Measurements from ENCODE around the gene NR1H4. TPM values are rescaled to one million over a fixed set of nuclear protein-coding genes. Genes with fewer than 3 reads are reported as not detected.

NR1H4 gene
- total and polyA plus RNA-seq, 2 of the 13 experiments (the other 11 are each of a cell fraction or from before 2014, with no cell fraction given): 27.3 to 114 TPM

GRCh38 chr12:100555722-100556121 is 82.1 kb downstream of the NR1H4 start (continued):
- TF ChIP-seq, protein P1, sequence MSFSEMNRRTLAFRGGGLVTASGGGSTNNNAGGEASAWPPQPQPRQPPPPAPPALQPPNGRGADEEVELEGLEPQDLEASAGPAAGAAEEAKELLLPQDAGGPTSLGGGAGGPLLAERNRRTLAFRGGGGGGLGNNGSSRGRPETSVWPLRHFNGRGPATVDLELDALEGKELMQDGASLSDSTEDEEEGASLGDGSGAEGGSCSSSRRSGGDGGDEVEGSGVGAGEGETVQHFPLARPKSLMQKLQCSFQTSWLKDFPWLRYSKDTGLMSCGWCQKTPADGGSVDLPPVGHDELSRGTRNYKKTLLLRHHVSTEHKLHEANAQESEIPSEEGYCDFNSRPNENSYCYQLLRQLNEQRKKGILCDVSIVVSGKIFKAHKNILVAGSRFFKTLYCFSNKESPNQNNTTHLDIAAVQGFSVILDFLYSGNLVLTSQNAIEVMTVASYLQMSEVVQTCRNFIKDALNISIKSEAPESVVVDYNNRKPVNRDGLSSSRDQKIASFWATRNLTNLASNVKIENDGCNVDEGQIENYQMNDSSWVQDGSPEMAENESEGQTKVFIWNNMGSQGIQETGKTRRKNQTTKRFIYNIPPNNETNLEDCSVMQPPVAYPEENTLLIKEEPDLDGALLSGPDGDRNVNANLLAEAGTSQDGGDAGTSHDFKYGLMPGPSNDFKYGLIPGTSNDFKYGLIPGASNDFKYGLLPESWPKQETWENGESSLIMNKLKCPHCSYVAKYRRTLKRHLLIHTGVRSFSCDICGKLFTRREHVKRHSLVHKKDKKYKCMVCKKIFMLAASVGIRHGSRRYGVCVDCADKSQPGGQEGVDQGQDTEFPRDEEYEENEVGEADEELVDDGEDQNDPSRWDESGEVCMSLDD (CRISPR knock-in tag; IDR thresholded peaks at IDR 0.05; ENCODE audit: borderline replicate concordance): no peak
- TF ChIP-seq SIN3A (IDR thresholded peaks at IDR 0.05; ENCODE audit: borderline replicate concordance, low read depth, low read length) (no peak), ZC3H13 (CRISPR knock-in tag; IDR thresholded peaks at IDR 0.05) (no peak), ZNF660 (CRISPR knock-in tag; IDR thresholded peaks at IDR 0.05; ENCODE audit: borderline replicate concordance, low read depth) (no peak), ZNF282 (IDR thresholded peaks at IDR 0.05; ENCODE audit: partially characterized antibody) (no peak), MAZ (IDR thresholded peaks at IDR 0.05; ENCODE audit: borderline replicate concordance, low read depth, low read length) (no peak), MAZ (CRISPR knock-in tag; IDR thresholded peaks at IDR 0.05; ENCODE audit: low read depth) (no peak), HHEX (CRISPR knock-in tag; IDR thresholded peaks at IDR 0.05) (no peak), THAP11 (CRISPR knock-in tag; IDR thresholded peaks at IDR 0.05) (0 out of 2 replicates have a peak, but pooled peaks have one; percentile 22), ZMYM4 (CRISPR knock-in tag; IDR thresholded peaks at IDR 0.05) (peak; percentile 24; the same call in 1 of the 2 replicates), GTF3A (CRISPR knock-in tag; conservative IDR thresholded peaks at IDR 0.05) (no peak), ZNF761 (CRISPR knock-in tag; conservative IDR thresholded peaks at IDR 0.05) (no peak), PLRG1 (conservative IDR thresholded peaks at IDR 0.05) (no peak), EP300 (IDR thresholded peaks at IDR 0.05; ENCODE audit: low read depth in 2 of 2, low read length in 2 of 2) (peak in 1 of 2 experiments; percentile 67; a peak in 2 of 4 replicates), EP300 (CRISPR knock-in tag; IDR thresholded peaks at IDR 0.05; ENCODE audit: borderline replicate concordance) (no peak), KLF6 (CRISPR knock-in tag; IDR thresholded peaks at IDR 0.05) (no peak), CENPBD1 (CRISPR knock-in tag; IDR thresholded peaks at IDR 0.05; ENCODE audit: borderline replicate concordance, low read depth) (no peak), POGZ (CRISPR knock-in tag; IDR thresholded peaks at IDR 0.05) (peak; percentile 60), RELA (CRISPR knock-in tag; IDR thresholded peaks at IDR 0.05) (no peak), HOXA9 (CRISPR knock-in tag; IDR thresholded peaks at IDR 0.05; ENCODE audit: borderline replicate concordance) (no peak), ZIK1 (CRISPR knock-in tag; IDR thresholded peaks at IDR 0.05; ENCODE audit: borderline replicate concordance, low read depth) (no peak), ZNF484 (CRISPR knock-in tag; IDR thresholded peaks at IDR 0.05; ENCODE audit: borderline replicate concordance, low read depth) (no peak), SIX4 (CRISPR knock-in tag; IDR thresholded peaks at IDR 0.05) (no peak), EZH2 (conservative IDR thresholded peaks at IDR 0.05; ENCODE audit: low read depth, low read length) (no peak), TIGD3 (CRISPR knock-in tag; IDR thresholded peaks at IDR 0.05; ENCODE audit: borderline replicate concordance) (no peak), ZKSCAN5 (CRISPR knock-in tag; IDR thresholded peaks at IDR 0.05) (no peak)
- TF ChIP-seq, protein P2, sequence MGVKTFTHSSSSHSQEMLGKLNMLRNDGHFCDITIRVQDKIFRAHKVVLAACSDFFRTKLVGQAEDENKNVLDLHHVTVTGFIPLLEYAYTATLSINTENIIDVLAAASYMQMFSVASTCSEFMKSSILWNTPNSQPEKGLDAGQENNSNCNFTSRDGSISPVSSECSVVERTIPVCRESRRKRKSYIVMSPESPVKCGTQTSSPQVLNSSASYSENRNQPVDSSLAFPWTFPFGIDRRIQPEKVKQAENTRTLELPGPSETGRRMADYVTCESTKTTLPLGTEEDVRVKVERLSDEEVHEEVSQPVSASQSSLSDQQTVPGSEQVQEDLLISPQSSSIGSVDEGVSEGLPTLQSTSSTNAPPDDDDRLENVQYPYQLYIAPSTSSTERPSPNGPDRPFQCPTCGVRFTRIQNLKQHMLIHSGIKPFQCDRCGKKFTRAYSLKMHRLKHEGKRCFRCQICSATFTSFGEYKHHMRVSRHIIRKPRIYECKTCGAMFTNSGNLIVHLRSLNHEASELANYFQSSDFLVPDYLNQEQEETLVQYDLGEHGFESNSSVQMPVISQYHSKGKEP (CRISPR knock-in tag; IDR thresholded peaks at IDR 0.05): no peak
